ENCODE measurements around the gene FHL2. TPM values are rescaled to one million over a fixed set of nuclear protein-coding genes. Genes with fewer than 3 reads are reported as not detected.

The FHL2 gene
- total RNA-seq, 1 experiment from 2014 or later: 21.1 TPM

DNA sequence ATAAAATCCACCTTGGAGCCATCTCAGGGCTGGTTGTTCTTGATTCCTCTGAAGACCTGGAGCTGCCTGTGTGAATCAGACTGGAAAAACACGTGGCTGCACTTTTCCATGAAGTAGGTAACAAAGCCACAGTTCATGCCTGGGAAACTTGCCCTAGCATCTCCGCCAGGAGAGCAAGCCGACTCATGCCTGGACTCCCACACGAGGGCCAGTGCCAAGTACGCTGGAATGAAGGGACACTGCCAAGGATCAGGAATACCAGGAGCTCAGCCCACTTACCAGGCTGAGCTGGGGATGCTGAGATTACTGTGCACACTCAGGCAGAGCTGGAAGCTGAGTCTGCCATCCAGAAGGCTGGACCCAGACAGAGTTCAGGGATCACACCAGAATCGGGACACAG, 10.9 kb upstream of the FHL2 start:
- CTCF ChIA-PET: no interaction called here
- ATAC-seq: no peak
- TF ChIP-seq TEAD1 (CRISPR knock-in tag; IDR thresholded peaks at IDR 0.05) (no peak), ZNF671 (CRISPR knock-in tag; IDR thresholded peaks at IDR 0.05) (no peak)
- TF ChIP-seq, protein P1, sequence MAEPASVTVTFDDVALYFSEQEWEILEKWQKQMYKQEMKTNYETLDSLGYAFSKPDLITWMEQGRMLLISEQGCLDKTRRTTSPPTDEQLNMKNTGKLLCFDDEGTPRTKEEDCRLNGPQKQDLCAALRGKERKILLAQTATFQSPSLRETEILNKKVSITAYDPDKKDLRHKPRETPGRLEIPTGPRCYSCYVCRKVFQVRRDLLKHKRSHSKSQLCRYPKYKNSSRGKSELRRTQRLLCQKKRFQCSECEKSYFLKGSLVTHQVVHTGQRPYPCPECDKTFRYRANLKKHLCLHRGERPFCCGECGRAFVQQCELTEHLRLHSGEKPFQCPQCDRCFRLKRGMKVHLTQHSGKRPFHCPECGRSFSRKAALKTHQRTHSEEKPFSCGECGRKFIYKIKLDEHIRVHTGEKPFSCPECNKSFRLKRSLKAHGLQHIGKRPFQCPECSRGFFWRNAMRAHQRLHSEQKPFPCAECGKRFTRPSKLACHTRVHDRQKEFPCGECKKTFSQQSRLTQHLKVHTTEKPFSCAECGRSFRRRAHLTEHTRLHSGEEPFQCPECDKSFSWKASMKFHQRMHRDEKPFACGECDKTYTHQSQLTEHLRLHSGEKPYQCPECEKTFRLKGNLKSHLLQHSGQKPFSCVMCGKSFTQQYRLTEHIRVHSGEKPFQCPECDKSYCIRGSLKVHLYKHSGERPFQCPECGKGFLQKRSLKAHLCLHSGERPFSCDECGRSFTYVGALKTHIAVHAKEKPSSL (CRISPR knock-in tag; conservative IDR thresholded peaks at IDR 0.05): no peak

DNA sequence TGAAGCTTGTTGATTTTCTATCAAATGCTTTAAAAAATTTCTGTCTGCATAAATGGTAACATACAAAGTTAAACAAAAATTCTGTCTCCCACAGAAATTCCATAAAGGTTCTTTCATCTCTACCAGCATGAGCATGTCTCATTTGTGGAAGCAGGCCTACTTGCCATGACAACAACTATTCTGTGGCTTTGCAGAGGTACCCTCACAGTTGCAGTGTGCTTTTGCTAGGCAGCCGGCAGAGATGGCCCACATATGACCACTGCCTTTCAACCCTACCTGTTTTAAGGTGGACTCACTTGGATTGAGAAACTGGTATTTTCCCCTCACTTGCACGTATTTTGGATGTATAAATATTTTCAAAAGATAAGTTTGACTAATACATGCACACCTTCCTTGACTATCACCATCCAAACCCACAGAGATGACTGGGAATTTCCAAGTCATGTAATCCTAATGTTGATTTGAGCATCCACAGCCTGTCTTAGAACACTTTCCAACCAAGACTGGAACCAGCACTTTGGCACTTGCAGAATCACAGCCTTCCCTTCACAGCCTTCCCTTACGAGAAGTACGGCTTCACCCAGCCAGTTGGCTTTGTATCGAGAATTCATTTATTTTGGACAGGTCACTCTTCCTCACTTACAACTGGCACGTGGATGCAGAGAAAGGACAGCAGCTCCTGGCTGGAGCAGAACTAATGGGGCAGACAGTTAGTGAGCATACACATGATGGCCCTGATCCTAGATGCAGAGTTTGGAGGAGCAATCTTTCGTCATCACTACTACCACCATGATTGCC, 9.3 kb upstream of the FHL2 start:
- Mint-ChIP-seq H3K36me3 (no peaks in the 10 kb centered on the region), H3K27me3 (ENCODE audit: low read depth) (peaks cover 7% of the 10 kb centered on the region), H3K9me3 (no peaks in the 10 kb centered on the region), H3K4me3 (no peak overlapping the region), H3K27ac (no peak overlapping the region), H3K4me1 (peaks cover 15% of the 10 kb centered on the region)
- no peak for DNase-seq (ENCODE audit: low spot score)
- ATAC-seq: no peak
- TF ChIP-seq, protein P1 (CRISPR knock-in tag; conservative IDR thresholded peaks at IDR 0.05): no peak
- TF ChIP-seq CREB1 (CRISPR knock-in tag; IDR thresholded peaks at IDR 0.05): no peak
- TF ChIP-seq, protein P2, sequence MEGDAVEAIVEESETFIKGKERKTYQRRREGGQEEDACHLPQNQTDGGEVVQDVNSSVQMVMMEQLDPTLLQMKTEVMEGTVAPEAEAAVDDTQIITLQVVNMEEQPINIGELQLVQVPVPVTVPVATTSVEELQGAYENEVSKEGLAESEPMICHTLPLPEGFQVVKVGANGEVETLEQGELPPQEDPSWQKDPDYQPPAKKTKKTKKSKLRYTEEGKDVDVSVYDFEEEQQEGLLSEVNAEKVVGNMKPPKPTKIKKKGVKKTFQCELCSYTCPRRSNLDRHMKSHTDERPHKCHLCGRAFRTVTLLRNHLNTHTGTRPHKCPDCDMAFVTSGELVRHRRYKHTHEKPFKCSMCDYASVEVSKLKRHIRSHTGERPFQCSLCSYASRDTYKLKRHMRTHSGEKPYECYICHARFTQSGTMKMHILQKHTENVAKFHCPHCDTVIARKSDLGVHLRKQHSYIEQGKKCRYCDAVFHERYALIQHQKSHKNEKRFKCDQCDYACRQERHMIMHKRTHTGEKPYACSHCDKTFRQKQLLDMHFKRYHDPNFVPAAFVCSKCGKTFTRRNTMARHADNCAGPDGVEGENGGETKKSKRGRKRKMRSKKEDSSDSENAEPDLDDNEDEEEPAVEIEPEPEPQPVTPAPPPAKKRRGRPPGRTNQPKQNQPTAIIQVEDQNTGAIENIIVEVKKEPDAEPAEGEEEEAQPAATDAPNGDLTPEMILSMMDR (IDR thresholded peaks at IDR 0.05): no peak
- no peak for TF ChIP-seq ZNF263 (CRISPR knock-in tag; IDR thresholded peaks at IDR 0.05; ENCODE audit: low read depth)
- no peak for TF ChIP-seq PRRX2 (CRISPR knock-in tag; IDR thresholded peaks at IDR 0.05)
- no peak for TF ChIP-seq MYBL2 (CRISPR knock-in tag; IDR thresholded peaks at IDR 0.05)
- no peak for TF ChIP-seq ZNF317 (CRISPR knock-in tag; IDR thresholded peaks at IDR 0.05; ENCODE audit: borderline replicate concordance, low read depth)
- TF ChIP-seq ZNF423 (CRISPR knock-in tag; IDR thresholded peaks at IDR 0.05): no peak
- TF ChIP-seq ZNF232 (CRISPR knock-in tag; IDR thresholded peaks at IDR 0.05): no peak
- TF ChIP-seq FOXP1 (CRISPR knock-in tag; IDR thresholded peaks at IDR 0.05; ENCODE audit: borderline replicate concordance): no peak
- TF ChIP-seq, protein P3, sequence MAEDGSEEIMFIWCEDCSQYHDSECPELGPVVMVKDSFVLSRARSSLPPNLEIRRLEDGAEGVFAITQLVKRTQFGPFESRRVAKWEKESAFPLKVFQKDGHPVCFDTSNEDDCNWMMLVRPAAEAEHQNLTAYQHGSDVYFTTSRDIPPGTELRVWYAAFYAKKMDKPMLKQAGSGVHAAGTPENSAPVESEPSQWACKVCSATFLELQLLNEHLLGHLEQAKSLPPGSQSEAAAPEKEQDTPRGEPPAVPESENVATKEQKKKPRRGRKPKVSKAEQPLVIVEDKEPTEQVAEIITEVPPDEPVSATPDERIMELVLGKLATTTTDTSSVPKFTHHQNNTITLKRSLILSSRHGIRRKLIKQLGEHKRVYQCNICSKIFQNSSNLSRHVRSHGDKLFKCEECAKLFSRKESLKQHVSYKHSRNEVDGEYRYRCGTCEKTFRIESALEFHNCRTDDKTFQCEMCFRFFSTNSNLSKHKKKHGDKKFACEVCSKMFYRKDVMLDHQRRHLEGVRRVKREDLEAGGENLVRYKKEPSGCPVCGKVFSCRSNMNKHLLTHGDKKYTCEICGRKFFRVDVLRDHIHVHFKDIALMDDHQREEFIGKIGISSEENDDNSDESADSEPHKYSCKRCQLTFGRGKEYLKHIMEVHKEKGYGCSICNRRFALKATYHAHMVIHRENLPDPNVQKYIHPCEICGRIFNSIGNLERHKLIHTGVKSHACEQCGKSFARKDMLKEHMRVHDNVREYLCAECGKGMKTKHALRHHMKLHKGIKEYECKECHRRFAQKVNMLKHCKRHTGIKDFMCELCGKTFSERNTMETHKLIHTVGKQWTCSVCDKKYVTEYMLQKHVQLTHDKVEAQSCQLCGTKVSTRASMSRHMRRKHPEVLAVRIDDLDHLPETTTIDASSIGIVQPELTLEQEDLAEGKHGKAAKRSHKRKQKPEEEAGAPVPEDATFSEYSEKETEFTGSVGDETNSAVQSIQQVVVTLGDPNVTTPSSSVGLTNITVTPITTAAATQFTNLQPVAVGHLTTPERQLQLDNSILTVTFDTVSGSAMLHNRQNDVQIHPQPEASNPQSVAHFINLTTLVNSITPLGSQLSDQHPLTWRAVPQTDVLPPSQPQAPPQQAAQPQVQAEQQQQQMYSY (CRISPR knock-in tag; IDR thresholded peaks at IDR 0.05): no peak
- TF ChIP-seq TEAD4 (CRISPR knock-in tag; IDR thresholded peaks at IDR 0.05): no peak
- TF ChIP-seq FOXJ3 (CRISPR knock-in tag; IDR thresholded peaks at IDR 0.05; ENCODE audit: borderline replicate concordance): no peak
- CTCF ChIA-PET: no interaction called here
- POLR2A ChIA-PET: interaction anchor here (0.7 kb wide), 1 partner anchor 13 kb away, joined by 3 read pairs; no protein-coding TSS in a partner anchor

More for the DNA sequence above, 10.9 kb upstream of the FHL2 start:
- POLR2A ChIA-PET: no interaction called here
- H3K4me1 Mint-ChIP-seq: peaks cover 1% of the 10 kb centered on the region; the same call in 1 of the 2 replicates
- no peak for DNase-seq (ENCODE audit: low spot score)
- no peaks in the 10 kb centered on the region for H3K9me3 Mint-ChIP-seq
- peaks cover 7% of the 10 kb centered on the region for H3K27me3 Mint-ChIP-seq (ENCODE audit: low read depth)
- no peaks in the 10 kb centered on the region for H3K36me3 Mint-ChIP-seq
- H3K27ac Mint-ChIP-seq: no peak overlapping the region
- H3K4me3 Mint-ChIP-seq: no peak overlapping the region

All from WTC11 (cell line).